GM12878 (cell line): ENCODE data around the gene EYA2. TPM values are rescaled to one million over a fixed set of nuclear protein-coding genes. Genes with fewer than 3 reads are reported as not detected.

ENCODE experiments used
- ATAC-seq: fragments of 200-7000 bp; cut with Tn5 transposase; 3 replicates; pipeline ENCODE4 v1.9.1; 2020; ENCODE audit warnings: mild to moderate bottlenecking, moderate library complexity
- BruUV-seq: library from RNA; stranded (reverse); fragments of 400-500 nt; replicated peaks from 2 replicates; lab custom pipeline; 2021; lab: Mats Ljungman, UMichigan
- CTCF ChIA-PET: fragments of 300-600 bp; sonication (Branson Sonifier 250); formaldehyde crosslinking; extraction: SDS; loops from one replicate; lab custom pipeline; 2021; ENCODE audit warnings: inconsistent platforms; lab: Yijun Ruan, JAX
- POLR2A ChIA-PET: fragments of 350-600 bp; formaldehyde crosslinking; extraction: SDS; loops from one replicate; lab custom pipeline; 2021; ENCODE audit warnings: inconsistent platforms; lab: Charles Lee
- RAD21 ChIA-PET: fragments of 300-600 bp; sonication (Branson Sonifier 250); formaldehyde crosslinking; loops from one replicate; lab custom pipeline; 2023; ENCODE audit warnings: antibody characterized with exemption; ENCODE audit not compliant: unreplicated experiment; lab: Charles Lee
- SMC1A ChIA-PET: fragments of 300-600 bp; sonication (Branson Sonifier 250); formaldehyde crosslinking; loops from one replicate; lab custom pipeline; 2023; ENCODE audit not compliant: unreplicated experiment, uncharacterized antibody; lab: Charles Lee
- DNase-seq: peaks from one replicate; pipeline ENCODE4 v3.0.0-alpha.2; 2011; ENCODE audit warnings: low read depth, low spot score
- FAIRE-seq: peaks from 3 replicates; lab custom pipeline; 2011; peaks lifted over from hg19 to GRCh38; lab: Jason Lieb, UNC
- H2AFZ ChIP-seq: 2 replicates; pipeline ENCODE4 v1.6.0; 2011; ENCODE audit warnings: low read depth, low read length, control low read depth; ENCODE audit not compliant: control insufficient read depth
- H3K27ac ChIP-seq: 2 replicates; pipeline ENCODE4 v1.5.1; 2011; ENCODE audit warnings: control low read depth; ENCODE audit not compliant: control insufficient read depth, insufficient read depth
- H3K27me3 ChIP-seq, 2 experiments: replicated peaks in 1 of 2; 2 replicates each; pipeline versions ENCODE4 v1.6.0 to v1.6.1; 2011; ENCODE audit warnings: low read length in 1 of 2; ENCODE audit not compliant: control insufficient read depth in 2 of 2, insufficient read depth in 2 of 2
- H3K36me3 ChIP-seq, 2 experiments: 2 replicates each; pipeline ENCODE4 v1.5.1; 2011; ENCODE audit warnings: low read length in 1 of 2; ENCODE audit not compliant: control insufficient read depth in 2 of 2, insufficient read depth in 2 of 2
- H3K4me1 ChIP-seq: 2 replicates; pipeline ENCODE4 v1.6.1; 2011; ENCODE audit warnings: mild to moderate bottlenecking, low read length, moderate library complexity, mixed read lengths; ENCODE audit not compliant: control insufficient read depth, insufficient read depth
- H3K4me2 ChIP-seq: 2 replicates; pipeline ENCODE4 v1.6.0; 2011; ENCODE audit warnings: control low read depth; ENCODE audit not compliant: control insufficient read depth, insufficient read depth
- H3K4me3 ChIP-seq: fragments of 200-600 bp; sonication (generic); 2 replicates; pipeline ENCODE4 v1.5.1; 2016
- H3K79me2 ChIP-seq: 2 replicates; pipeline ENCODE4 v1.6.0; 2011; ENCODE audit warnings: low read length; ENCODE audit not compliant: control insufficient read depth, insufficient read depth
- H3K9ac ChIP-seq: 2 replicates; pipeline ENCODE4 v1.8.0; 2011; ENCODE audit warnings: low read length, control low read depth, mixed read lengths; ENCODE audit not compliant: control insufficient read depth, insufficient read depth
- H3K9me3 ChIP-seq: replicated peaks from 3 replicates; pipeline ENCODE4 v1.5.1; 2011; ENCODE audit warnings: mild to moderate bottlenecking, low read length; ENCODE audit not compliant: control insufficient read depth, insufficient read depth
- H4K20me1 ChIP-seq: 2 replicates; pipeline ENCODE4 v1.6.0; 2011; ENCODE audit not compliant: control insufficient read depth, insufficient read depth
- BRCA1 ChIP-seq: IDR thresholded peaks from 2 replicates; pipeline ENCODE4 v1.6.1; 2011; ENCODE audit warnings: low read depth, low read length, improper control_type of control experiment
- EED ChIP-seq: sonication (generic); IDR thresholded peaks from 2 replicates; pipeline ENCODE4 v1.6.1; 2016; ENCODE audit warnings: antibody characterized with exemption, low read depth
- MTA3 ChIP-seq: IDR thresholded peaks from 2 replicates; pipeline ENCODE4 v1.6.1; 2012; ENCODE audit warnings: low read length, inconsistent platforms, borderline replicate concordance
- MYB ChIP-seq: fragments of 150-350 bp; IDR thresholded peaks from 2 replicates; pipeline ENCODE4 v1.6.1; 2014; ENCODE audit warnings: mild to moderate bottlenecking, low read depth, low read length, borderline replicate concordance
- NFXL1 ChIP-seq: fragments of 450-650 bp; IDR thresholded peaks from 2 replicates; pipeline ENCODE4 v1.6.1; 2017; ENCODE audit warnings: antibody characterized with exemption, mild to moderate bottlenecking, borderline replicate concordance
- PML ChIP-seq: IDR thresholded peaks from 2 replicates; pipeline ENCODE4 v1.6.1; 2012; ENCODE audit warnings: low read length, inconsistent platforms
- RFX5 ChIP-seq: IDR thresholded peaks from 2 replicates; pipeline ENCODE4 v1.6.1; 2011; ENCODE audit warnings: low read depth, low read length, improper control_type of control experiment
- WGBS: methylation state at CpG from one replicate; pipeline ENCODE4 v1.1.6; 2016; ENCODE audit warnings: low lambda C conversion rate; ENCODE audit not compliant: insufficient replicate concordance, insufficient coverage; ENCODE audit errors: missing lambda C conversion rate; 5-methylcytosine and 5-hydroxymethylcytosine counted together
- in situ Hi-C: fragments of 300-500 bp; cut with MboI; formaldehyde crosslinking; loops from 9 replicates; pipeline ENCODE4 v1.14.3; 2018; ENCODE audit warnings: mixed read lengths
- intact Hi-C: fragments of 100-400 bp; cut with micrococcal nuclease; formaldehyde crosslinking; loops from one replicate; pipeline ENCODE4 v1.14.2; 2022; ENCODE audit not compliant: unreplicated experiment
- polyA plus RNA-seq, 11 experiments: library from polyadenylated mRNA; depleted of rRNA in 4 of 11; unstranded in 6 of 11; stranded (reverse) in 5 of 11; fragments of >200 nt; fragmentation: Nextera tagmentation in 4 of 11; fragmentation: Illumina TruSeq in 1 of 11; extraction: Ambion mirVana in 4 of 11; extraction: Trizol in 1 of 11; gene quantifications; 1 replicate in 1 of 11; 2 replicates in 10 of 11; pipeline versions ENCODE4 v1.2.1 to v1.2.3, GENCODE V29; 2011 to 2016; ENCODE audit warnings: inconsistent platforms in 2 of 11, missing spikeins in 2 of 11, low read depth in 1 of 11
- total RNA-seq, 4 experiments: library from RNA; depleted of rRNA in 3 of 4; stranded (reverse); fragments of >200 nt in 3 of 4; fragmentation: Illumina TruSeq in 1 of 4; extraction: Trizol in 1 of 4; gene quantifications; 2 replicates each; pipeline versions ENCODE4 v1.2.1 to v1.2.3, GENCODE V29; 2013 to 2021
- TF ChIP-seq, protein P1 (sequence below): IDR thresholded peaks from 2 replicates; pipeline ENCODE4 v1.6.1; 2011; ENCODE audit warnings: borderline replicate concordance, low read depth, mild to moderate bottlenecking, moderate library complexity, low read length; ENCODE audit not compliant: insufficient read depth, poor library complexity, severe bottlenecking
- TF ChIP-seq, protein P2 (sequence below): IDR thresholded peaks from 2 replicates; pipeline ENCODE4 v1.6.1; 2012; ENCODE audit warnings: low read depth, low read length, improper control_type of control experiment
- TF ChIP-seq, protein P3 (sequence below): IDR thresholded peaks from 2 replicates; pipeline ENCODE4 v1.6.1; 2012; ENCODE audit warnings: low read length, inconsistent platforms
- TF ChIP-seq, protein P4 (sequence below): fragments of 450-650 bp; IDR thresholded peaks from 2 replicates; pipeline ENCODE4 v1.6.1; 2016; ENCODE audit warnings: mild to moderate bottlenecking

EYA2 gene
- total and polyA plus RNA-seq, 10 of the 15 experiments (the other 5 are each of a cell fraction or from before 2014, with no cell fraction given) = 0.20 TPM; not detected in 9

DNA sequence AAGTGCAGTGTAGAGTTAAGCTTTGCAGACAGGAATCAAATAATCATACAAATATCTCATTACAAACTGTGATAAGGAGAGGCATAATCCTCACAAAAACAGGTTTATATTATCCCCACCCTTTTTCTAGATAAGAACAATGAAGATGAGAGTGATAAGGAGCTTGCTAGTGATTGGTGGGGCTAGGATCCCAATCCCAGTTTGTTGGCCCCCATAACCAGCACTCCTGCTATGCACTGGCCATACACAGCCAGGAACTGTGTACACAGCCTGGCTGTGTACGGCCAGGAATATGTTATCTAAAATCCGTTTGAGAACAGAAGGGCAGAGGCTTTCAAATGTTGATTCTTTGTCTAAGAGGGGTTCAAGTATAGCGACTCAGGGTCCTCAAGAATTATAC is 180.6 kb downstream of the EYA2 start:
- ChIA-PET CTCF (no interaction called here), POLR2A (no interaction called here), RAD21 (no interaction called here), SMC1A (no interaction called here)
- Histone ChIP-seq H3K4me3 (no peak overlapping the region), H3K9ac (no peak overlapping the region), H3K9me3 (peaks cover 2% of the 10 kb centered on the region; the same call in 1 of the 3 replicates), H3K4me2 (no peak overlapping the region), H3K4me1 (no peaks in the 10 kb centered on the region), H2AFZ (no peak overlapping the region), H3K79me2 (no peaks in the 10 kb centered on the region), H3K36me3 (no peaks in the 10 kb centered on the region), H3K27me3 (no peaks in the 10 kb centered on the region), H3K27ac (no peak overlapping the region), H4K20me1 (no peaks in the 10 kb centered on the region)
- ATAC-seq (no peak), FAIRE-seq (no peak), DNase-seq (no peak)
- TF ChIP-seq, protein P1, sequence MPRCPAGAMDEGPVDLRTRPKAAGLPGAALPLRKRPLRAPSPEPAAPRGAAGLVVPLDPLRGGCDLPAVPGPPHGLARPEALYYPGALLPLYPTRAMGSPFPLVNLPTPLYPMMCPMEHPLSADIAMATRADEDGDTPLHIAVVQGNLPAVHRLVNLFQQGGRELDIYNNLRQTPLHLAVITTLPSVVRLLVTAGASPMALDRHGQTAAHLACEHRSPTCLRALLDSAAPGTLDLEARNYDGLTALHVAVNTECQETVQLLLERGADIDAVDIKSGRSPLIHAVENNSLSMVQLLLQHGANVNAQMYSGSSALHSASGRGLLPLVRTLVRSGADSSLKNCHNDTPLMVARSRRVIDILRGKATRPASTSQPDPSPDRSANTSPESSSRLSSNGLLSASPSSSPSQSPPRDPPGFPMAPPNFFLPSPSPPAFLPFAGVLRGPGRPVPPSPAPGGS = no peak
- no peak for TF ChIP-seq MTA3
- intact Hi-C loops (no loop called here), in situ Hi-C loops (no loop called here)
- 44% methylated on average over 3 of the region's 3 CpGs for WGBS
- BruUV-seq = no TSS peak

DNA sequence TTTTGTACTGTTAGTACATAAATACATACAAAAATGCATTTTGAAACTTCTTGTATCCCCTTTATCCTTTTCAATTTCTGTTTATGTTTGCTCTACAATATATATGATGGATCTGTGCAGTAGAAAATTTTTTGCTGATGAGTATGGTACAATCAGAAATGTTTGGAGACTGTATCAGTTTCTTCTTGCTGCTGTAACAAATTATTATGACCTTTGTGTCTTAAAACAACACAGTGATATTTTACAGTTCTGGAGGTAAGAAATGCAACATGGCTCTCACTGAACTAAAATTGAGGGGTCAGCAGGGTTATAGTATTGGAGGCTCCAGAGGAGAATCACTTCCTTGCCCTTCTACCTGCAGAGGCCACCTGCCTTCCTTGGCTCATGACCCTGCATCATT is 184.4 kb downstream of the EYA2 start:
- in situ Hi-C loops (no loop called here), intact Hi-C loops (no loop called here)
- no peak overlapping the region for H3K9ac ChIP-seq
- FAIRE-seq (no peak), DNase-seq (no peak), ATAC-seq (no peak)
- ChIA-PET POLR2A (no interaction called here), CTCF (no interaction called here), SMC1A (no interaction called here), RAD21 (no interaction called here)
- H3K27me3 ChIP-seq = no peaks in the 10 kb centered on the region
- H3K4me3 ChIP-seq = no peak overlapping the region
- H3K4me1 ChIP-seq = no peaks in the 10 kb centered on the region
- no peaks in the 10 kb centered on the region for H3K79me2 ChIP-seq
- H3K27ac ChIP-seq = no peak overlapping the region
- BruUV-seq = no TSS peak
- H2AFZ ChIP-seq = no peak overlapping the region
- no peaks in the 10 kb centered on the region for H4K20me1 ChIP-seq
- H3K36me3 ChIP-seq = no peaks in the 10 kb centered on the region
- H3K9me3 ChIP-seq = peaks cover 2% of the 10 kb centered on the region; the same call in 1 of the 3 replicates
- H3K4me2 ChIP-seq = no peak overlapping the region
- TF ChIP-seq PML (no peak), EED (no peak), MYB (no peak), BRCA1 (no peak), NFXL1 (no peak), RFX5 (no peak)
- TF ChIP-seq, protein P2, sequence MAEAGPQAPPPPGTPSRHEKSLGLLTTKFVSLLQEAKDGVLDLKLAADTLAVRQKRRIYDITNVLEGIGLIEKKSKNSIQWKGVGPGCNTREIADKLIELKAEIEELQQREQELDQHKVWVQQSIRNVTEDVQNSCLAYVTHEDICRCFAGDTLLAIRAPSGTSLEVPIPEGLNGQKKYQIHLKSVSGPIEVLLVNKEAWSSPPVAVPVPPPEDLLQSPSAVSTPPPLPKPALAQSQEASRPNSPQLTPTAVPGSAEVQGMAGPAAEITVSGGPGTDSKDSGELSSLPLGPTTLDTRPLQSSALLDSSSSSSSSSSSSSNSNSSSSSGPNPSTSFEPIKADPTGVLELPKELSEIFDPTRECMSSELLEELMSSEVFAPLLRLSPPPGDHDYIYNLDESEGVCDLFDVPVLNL = no peak
- TF ChIP-seq, protein P3, sequence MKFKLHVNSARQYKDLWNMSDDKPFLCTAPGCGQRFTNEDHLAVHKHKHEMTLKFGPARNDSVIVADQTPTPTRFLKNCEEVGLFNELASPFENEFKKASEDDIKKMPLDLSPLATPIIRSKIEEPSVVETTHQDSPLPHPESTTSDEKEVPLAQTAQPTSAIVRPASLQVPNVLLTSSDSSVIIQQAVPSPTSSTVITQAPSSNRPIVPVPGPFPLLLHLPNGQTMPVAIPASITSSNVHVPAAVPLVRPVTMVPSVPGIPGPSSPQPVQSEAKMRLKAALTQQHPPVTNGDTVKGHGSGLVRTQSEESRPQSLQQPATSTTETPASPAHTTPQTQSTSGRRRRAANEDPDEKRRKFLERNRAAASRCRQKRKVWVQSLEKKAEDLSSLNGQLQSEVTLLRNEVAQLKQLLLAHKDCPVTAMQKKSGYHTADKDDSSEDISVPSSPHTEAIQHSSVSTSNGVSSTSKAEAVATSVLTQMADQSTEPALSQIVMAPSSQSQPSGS = no peak
- TF ChIP-seq, protein P4, sequence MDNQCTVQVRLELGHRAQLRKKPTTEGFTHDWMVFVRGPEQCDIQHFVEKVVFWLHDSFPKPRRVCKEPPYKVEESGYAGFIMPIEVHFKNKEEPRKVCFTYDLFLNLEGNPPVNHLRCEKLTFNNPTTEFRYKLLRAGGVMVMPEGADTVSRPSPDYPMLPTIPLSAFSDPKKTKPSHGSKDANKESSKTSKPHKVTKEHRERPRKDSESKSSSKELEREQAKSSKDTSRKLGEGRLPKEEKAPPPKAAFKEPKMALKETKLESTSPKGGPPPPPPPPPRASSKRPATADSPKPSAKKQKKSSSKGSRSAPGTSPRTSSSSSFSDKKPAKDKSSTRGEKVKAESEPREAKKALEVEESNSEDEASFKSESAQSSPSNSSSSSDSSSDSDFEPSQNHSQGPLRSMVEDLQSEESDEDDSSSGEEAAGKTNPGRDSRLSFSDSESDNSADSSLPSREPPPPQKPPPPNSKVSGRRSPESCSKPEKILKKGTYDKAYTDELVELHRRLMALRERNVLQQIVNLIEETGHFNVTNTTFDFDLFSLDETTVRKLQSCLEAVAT = no peak
